HG03108 (cell line): Measurements from ENCODE around the gene UHMK1.
A peak's percentile ranks its signal among the peaks of the same experiment; 100 is the strongest.

Source experiments
- ATAC-seq: cut with Tn5 transposase; IDR thresholded peaks from one replicate; pipeline ENCODE4 v1.9.1; 2021; ENCODE audit warnings: moderate library complexity; ENCODE audit not compliant: unreplicated experiment

Gene UHMK1

GRCh38 chr1:162502928-162503327 is 5.3 kb downstream of the UHMK1 start:
- no peak for ATAC-seq

DNA sequence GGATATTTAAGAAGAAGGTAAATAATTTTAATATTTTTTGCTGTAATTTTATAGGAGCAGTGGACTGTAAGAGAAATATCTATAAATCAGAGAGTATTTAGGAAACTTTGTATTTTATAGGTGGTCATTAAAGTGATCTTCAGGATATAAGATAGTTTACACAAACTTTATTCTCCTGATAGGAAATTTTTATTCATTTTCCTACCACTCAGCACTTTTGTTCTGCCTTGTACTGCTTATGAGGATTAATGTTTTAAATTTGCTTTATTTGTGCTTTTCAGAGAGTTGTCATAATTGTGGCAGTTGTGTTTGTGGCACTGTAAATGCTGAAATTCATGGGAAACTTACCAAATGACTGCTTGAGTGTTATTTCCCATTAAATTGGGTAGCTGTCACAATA is 29.7 kb downstream of the UHMK1 start:
- no peak for ATAC-seq

- ATAC-seq, result peak; percentile 96
These were observed 32.8 kb downstream of the UHMK1 start for GRCh38 chr1:162530307-162530987.

GRCh38 chr1:162530988-162531319 is 33.3 kb downstream of the UHMK1 start:
- no peak for ATAC-seq

GRCh38 chr1:162535501-162535900 is 37.9 kb downstream of the UHMK1 start:
- ATAC-seq, result no peak

GRCh38 chr1:162536511-162536910 is 38.9 kb downstream of the UHMK1 start:
- no peak for ATAC-seq

DNA sequence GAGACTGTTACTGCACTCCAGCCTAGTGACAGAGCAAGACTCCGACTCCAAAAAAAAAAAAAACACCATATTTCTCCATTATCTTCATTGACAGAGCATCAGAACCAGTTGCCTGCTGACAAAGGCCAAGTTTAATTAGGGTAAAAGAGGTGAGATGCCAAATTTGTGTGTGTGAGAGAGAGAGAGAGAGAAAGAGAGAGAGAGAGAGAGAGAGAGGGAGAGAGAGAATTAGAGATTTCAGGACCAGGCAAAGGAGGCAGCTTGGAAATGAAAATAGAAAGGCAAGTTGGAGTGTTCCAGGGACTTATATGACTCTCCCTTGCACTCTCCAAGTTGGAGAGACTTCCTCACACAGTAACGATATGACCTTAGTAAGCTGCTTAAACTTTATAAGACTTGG is 39.6 kb downstream of the UHMK1 start:
- ATAC-seq, result no peak

DNA sequence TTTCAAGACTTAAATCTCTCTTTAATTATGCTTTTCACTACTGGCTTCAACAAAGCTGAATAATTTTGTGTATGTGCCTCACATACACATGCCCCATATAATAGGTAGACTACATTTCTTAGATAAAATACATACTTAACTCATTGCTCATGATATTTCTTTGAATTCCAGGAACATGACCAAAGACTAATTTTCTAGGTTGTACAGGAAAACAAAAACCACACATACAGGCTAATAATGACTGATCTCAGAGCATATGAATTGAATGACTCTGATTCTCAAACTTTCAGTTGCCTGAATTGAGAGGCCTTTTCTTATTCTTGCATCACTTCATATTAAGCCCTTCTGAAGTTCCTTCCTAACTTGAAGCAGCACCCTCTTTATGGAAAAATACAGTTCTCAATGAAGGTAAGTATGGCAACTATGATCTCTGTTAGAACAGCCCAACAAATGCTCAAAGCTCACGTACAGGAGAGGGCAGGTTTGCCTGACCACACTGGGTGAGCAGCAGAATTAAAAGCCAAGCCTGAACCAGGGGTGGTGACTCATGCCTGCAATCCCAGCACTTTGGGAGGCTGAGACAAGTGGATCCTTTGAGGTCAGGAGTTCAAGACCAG is 41.3 kb downstream of the UHMK1 start:
- no peak for ATAC-seq

DNA sequence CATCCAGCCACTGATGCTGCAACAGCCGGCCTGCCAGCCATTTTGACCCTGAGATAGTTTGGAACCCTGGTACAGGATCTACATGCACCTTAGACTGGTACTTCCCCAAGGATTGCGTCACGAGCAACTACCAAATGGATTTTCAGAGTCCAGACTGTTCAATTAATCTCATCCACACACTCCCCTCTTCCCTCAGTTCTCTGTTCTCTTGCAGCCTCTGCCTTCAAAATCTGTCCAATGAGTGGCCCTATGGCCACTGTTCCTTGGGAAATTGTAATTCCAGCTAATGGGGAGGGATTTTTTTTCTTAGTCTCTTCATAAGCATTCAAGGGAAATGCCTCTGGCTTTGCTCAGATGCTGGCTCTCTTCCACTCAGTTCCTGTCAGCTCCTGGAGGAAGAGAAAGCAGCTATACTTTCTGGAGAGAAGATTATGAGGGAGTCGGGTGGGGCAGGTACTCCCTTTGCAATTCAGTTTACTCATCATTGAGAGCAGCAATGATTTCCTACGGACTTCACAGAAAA is 44.1 kb downstream of the UHMK1 start:
- no peak for ATAC-seq

DNA sequence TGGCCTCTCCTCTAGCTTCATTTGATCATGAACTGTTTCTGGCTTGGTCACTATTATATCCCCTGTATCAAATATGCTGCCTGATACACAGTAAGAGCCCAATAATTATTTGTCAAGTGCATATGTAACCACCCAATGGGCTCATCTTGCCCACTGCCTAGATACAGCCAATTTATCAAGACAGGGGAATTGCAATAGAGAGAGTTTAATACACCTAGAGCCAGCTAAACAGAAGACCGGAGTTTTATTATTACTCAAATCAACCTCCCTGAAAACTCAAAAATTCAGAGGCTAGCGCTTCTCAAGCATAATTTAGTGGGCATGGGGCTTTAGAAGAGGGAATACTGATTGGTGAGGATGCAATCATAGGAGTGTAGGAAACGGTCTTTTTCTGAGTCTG is 45.6 kb downstream of the UHMK1 start:
- no peak for ATAC-seq

GRCh38 chr1:162548170-162548569 is 50.6 kb downstream of the UHMK1 start:
- no peak for ATAC-seq

- ATAC-seq, result no peak
These were observed 51.4 kb downstream of the UHMK1 start for GRCh38 chr1:162549001-162549400.

GRCh38 chr1:162550925-162551324 is 53.3 kb downstream of the UHMK1 start:
- ATAC-seq, result no peak

DNA sequence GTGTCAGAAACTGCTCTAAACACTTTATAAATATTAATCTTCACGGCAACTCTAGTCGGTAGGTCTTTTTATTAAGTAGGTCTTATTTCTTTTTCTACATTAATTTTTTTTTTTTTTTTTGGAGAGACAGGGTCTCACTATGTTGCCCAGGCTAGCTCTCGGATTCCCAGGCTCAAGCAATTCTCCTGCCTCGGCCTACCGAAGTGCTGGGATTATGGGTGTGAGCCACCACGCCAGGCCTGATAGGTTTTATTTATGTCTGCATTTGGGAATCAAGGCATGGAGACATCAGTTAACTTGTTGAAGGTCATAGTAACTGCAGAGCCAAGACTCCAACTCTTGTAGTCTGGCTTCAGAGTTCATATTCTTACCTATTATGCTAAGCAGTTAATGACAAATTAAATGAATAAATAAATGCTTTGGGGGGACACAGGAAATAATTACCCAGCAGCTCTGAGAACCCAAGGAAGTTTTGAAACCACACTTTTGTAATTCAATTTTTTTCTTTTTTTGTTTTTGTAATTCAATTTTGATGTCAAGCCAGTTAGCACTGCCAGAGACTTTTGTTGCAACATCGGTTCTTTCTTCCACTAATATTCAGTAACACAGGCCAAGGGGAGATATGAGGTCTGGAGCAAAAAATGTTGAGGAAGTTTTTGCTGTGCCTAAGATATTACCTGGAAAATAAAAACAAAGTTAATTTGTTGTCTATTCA is 54.5 kb downstream of the UHMK1 start:
- ATAC-seq, result no peak

DNA sequence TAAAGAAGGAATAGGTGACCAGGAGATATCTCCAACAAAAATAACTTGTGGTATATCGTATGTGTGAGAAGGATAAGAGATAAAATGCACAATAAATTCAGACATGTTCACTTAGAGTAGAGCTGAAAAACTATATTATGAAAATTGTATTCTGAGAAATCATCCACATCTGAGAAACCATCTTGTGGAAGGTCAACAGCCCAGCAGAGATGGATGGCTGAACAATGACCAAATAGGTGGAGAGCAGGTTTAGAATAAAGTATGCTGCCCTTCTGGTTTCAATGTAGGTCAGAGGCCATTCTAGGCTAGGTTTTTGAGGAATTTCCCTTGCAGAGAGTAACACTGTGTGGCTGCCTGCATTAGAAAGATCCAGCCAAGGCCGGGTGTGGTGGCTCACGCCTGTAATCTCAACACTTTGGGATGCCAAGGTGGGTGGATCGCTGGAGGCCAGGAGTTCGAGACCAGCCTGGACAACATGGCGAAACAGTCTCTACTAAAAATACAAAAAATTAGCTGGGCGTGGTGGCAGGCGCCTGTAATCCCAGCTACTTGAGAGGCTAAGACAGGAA is 55.1 kb downstream of the UHMK1 start:
- no peak for ATAC-seq

DNA sequence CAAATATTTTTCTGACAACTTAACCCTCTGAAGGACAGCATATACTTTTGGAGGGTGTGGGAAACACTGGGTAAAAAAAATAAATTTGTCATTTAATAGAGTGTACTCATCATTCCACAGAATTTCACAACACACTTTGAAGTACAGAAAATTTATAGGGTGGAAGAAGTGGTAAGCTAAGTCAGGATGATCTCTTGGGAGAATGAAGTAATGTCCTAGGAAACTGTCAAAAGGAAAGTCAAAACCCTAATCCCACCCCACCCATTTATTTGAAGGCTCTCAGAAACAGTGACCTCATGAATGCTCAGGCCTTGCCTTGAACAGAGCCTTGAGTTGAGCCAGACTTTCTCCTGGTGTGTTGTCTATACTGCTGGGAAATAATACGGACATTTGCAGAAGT is 56.6 kb downstream of the UHMK1 start:
- ATAC-seq, result no peak

DNA sequence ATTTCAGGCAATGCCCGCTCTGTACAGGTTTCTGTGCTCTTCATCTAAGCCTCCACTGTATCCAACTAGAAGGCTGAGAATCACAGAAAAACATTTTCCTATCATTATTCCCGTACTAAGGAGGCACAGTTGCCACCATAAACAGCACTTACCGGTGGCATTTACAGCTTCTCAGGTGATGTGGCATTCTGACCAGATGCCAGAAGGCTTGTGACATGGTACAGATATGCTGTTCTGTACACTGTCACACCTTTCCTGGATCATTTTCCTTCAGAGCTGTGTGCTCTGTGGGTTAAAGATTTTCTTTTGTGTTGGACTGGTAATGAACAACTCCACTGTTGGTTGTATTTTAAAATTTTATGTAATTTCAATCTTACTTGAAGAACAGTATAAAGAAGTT is 59.9 kb downstream of the UHMK1 start:
- ATAC-seq, result no peak

GRCh38 chr1:162560303-162561036 is 62.9 kb downstream of the UHMK1 start:
- no peak for ATAC-seq

GRCh38 chr1:162561037-162561615 is 63.5 kb downstream of the UHMK1 start:
- ATAC-seq, result peak; percentile 95

GRCh38 chr1:162561616-162562469 is 64.2 kb downstream of the UHMK1 start, which contains the start of gene UAP1:
Gene UAP1 (plus strand): TSS chr1:162561722. CDS start chr1:162566069, 4,347 bp downstream.
- ATAC-seq, result peak; percentile 31
